ENCODE measurements around the gene PAX8.
A peak's percentile ranks its signal among the peaks of the same experiment; 100 is the strongest.

The PAX8 gene

DNA sequence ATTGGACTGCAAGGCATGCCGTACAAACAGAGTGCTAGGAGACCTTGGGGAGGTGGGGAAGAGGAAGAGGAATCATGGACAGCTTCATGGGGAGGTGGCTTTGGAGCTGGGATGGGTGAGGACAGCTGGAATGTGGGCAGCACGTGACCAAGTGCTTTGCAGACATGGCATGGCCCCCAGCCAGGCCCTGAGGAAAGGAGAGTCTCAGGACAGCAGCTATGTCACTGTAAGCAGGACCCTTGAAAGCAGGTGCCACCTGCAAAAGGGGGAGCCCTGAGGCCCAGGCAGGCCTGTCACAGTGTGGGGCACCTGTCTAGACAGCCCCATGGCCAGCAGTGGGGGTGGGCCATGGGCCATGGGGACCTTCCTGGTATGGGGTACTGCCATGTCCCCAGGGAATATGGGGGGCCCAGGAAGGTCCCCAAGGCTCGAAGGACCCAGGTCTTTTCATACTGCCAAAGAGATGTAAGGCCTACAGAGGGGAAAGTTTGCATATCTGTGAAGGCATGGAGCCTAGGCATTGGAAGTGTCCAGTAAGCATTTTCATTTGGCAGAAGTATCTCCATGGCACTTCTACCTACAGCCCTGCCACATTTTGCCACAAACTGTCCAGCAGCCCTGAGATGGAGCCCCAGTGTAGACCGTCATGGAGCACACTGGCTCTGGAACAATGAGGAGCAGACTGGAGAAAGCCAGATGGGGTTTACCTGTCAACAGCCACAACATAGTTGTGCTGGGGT, 9.9 kb downstream of the PAX8 start:
- no peak for DNase-seq (ENCODE audit: extremely low read depth in 1 of 2, low read depth in 1 of 2)

- no peak for DNase-seq (ENCODE audit: extremely low read depth in 1 of 2, low read depth in 1 of 2)
Measured at GRCh38 chr2:113266431-113266830, 12.3 kb downstream of the PAX8 start.

GRCh38 chr2:113264713-113265403, 13.9 kb downstream of the PAX8 start:
- no peak for DNase-seq (ENCODE audit: extremely low read depth in 1 of 2, low read depth in 1 of 2)

- no peak for DNase-seq (ENCODE audit: extremely low read depth in 1 of 2, low read depth in 1 of 2)
Measured at GRCh38 chr2:113263546-113263945, 15.2 kb downstream of the PAX8 start.

- no peak for DNase-seq (ENCODE audit: extremely low read depth in 1 of 2, low read depth in 1 of 2)
Measured at GRCh38 chr2:113260991-113261390, 17.7 kb downstream of the PAX8 start.

DNA sequence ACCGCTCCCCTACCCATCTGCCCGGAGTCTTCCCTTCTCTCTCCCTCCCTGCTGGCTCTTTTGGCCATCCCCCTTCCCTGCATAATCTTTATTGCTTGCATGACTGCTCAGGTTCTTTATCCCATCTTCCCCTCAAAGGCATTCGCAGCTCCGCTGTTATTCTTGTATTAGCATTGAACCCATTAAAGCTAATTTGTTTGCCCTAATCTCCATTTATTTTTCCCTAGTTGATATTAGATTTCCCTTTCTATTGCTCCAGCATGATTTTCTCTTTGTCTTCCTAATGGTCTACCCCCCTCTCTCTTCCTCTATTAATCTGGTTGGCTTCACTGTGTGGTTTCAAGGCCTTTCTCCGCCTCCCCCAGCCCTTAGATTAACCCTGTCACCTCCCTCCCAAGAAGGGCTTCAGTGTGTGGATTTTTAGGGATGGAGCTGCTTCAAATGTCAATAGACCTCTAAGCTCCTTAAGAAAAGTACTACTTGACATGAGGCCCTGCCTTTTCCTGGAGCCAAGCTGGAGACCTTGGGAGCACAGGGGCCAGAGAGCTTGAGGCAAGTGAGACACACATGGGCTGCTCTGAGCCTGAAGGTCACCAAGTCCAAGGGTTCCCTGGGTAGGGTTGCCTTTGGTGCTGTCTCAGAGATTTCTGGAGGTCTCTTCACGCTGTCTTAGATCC, 20.1 kb downstream of the PAX8 start:
- no peak for DNase-seq (ENCODE audit: extremely low read depth in 1 of 2, low read depth in 1 of 2)

DNA sequence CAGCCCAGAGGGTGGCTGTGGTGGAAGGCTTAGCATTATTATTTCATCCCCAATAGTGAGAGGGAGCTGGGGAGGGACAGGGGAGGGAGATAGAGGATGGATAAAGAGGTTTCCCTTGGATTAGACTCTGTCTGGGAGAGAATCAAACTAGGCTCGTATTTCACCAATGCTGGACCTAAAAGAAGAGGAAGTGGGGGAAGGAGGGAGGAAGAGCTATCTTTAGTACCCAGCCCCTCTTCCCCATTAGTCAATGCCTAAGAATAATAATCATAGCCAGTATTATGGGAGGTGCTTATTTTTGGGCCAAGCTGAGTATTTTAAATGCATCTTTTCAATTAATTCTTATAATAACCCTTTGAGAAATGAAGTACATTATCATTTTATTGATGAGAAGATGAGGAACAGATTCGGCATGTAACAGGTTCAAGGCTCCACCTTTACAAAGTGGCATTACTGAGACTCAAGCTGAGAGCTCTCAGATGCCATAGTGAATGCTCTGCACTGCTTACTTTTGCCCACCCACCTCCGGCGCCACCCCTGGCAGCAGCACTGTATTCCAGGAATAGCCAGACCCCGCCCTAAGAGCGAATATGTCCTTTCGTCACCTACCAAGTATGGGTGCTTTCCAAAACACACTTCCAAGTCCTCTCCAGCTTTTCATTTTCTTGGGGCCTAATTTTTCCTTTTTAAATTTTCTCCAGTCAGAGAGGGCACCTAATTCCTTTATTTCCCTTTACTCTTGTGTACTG, 21.0 kb downstream of the PAX8 start:
- no peak for DNase-seq (ENCODE audit: extremely low read depth in 1 of 2, low read depth in 1 of 2)

- DNase-seq (ENCODE audit: extremely low read depth in 1 of 2, low read depth in 1 of 2), result no peak
Measured at GRCh38 chr2:113255140-113256070, 23.3 kb downstream of the PAX8 start.

- no peak for DNase-seq (ENCODE audit: extremely low read depth in 1 of 2, low read depth in 1 of 2)
Measured at GRCh38 chr2:113253453-113253852, 25.3 kb downstream of the PAX8 start.

DNA sequence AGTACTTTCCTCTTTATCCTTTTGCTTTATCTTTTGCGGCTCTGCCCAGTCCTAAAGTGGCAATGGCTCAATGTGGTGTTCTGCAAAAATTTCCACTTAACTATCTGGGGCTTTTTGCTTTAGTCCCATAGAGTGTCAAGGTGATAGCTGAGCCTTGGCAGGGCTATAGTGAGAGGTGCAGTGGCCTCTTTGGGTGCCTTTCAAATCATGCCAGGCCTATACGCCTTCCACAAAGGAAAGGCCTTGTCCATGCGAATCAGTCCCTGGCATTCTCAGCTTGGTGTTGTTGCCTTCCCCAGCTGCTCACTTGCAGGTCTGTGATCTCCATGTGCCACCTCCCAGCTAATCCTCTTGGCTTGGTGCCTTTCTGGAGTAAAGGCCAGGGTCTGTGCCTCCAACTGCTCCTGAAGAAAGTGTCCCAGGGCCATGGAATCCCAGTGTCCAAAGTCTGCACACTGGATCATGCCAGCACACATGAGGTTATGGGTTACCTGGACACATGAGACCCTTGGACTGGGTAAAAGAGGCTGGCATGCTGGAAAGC, 26.6 kb downstream of the PAX8 start:
- no peak for DNase-seq (ENCODE audit: extremely low read depth in 1 of 2, low read depth in 1 of 2)

DNA sequence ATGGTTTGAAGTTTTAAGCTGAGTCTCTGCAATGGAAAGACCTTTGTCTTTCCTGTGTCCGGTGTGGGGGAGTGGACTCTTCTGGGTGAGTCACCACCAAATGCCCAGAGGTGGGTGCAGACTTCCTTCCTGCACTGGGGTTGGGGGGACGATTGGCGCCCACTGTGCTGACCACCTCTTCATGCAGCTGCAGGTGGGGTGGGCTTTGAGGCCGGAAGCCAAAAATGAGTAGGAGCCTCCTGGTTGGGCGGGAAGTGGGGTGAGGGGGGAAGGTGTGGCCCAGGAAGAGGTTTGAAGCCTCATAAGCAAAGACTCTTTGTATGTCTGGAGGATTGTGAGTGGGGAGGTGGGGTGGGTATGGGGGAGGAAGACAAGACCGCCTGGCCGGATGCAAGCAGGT, 27.6 kb downstream of the PAX8 start:
- DNase-seq (ENCODE audit: extremely low read depth in 1 of 2, low read depth in 1 of 2), result no peak

DNA sequence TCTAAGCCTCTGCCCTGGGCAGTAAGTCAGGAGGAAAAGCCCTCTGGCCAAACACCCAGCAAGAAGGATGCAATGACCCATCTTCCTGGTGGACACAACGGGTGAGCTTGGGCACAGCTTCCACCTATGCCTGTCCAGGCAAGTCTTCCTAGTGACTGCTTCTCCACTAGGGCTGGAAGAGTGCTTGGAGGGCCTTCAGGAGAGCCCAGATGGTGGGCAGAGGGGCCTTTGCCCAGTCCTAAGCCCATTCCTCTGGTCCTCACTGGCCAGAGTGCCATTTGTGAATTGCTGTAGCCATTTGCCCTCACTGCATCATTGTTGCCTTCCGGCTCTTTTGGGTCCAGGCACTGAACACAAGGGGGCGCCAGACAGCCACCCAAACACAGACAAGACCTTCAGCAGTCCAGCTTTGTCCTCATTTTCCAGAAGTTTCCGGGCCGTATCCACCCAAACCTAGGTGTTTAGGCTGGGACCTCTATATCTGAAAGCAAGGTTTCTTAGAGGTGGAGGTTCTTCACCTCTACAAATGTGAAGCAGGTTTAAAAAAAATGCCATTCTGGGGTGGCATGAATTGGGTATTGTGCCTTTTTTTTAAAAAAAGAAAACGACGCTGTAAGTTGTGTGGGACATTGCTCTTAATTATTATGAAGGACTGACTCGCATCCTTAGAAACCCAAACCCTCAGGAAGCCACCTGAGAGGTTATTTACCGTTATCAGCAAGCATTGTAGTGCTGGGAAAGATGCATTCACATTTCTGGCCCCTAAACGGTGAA, 29.5 kb downstream of the PAX8 start:
- DNase-seq (ENCODE audit: extremely low read depth in 1 of 2, low read depth in 1 of 2), result peak; percentile 47 to 54

GRCh38 chr2:113246606-113247005, 32.1 kb downstream of the PAX8 start:
- no peak for DNase-seq (ENCODE audit: extremely low read depth in 1 of 2, low read depth in 1 of 2)

GRCh38 chr2:113245276-113245711, 33.4 kb downstream of the PAX8 start:
- DNase-seq (ENCODE audit: extremely low read depth in 1 of 2, low read depth in 1 of 2), result no peak

- no peak for DNase-seq (ENCODE audit: extremely low read depth in 1 of 2, low read depth in 1 of 2)
Measured at GRCh38 chr2:113242327-113242726, 36.4 kb downstream of the PAX8 start.

- DNase-seq (ENCODE audit: extremely low read depth in 1 of 2, low read depth in 1 of 2), result peak; percentile 50 to 78
Measured at GRCh38 chr2:113240915-113241911, 37.5 kb downstream of the PAX8 start.

DNA sequence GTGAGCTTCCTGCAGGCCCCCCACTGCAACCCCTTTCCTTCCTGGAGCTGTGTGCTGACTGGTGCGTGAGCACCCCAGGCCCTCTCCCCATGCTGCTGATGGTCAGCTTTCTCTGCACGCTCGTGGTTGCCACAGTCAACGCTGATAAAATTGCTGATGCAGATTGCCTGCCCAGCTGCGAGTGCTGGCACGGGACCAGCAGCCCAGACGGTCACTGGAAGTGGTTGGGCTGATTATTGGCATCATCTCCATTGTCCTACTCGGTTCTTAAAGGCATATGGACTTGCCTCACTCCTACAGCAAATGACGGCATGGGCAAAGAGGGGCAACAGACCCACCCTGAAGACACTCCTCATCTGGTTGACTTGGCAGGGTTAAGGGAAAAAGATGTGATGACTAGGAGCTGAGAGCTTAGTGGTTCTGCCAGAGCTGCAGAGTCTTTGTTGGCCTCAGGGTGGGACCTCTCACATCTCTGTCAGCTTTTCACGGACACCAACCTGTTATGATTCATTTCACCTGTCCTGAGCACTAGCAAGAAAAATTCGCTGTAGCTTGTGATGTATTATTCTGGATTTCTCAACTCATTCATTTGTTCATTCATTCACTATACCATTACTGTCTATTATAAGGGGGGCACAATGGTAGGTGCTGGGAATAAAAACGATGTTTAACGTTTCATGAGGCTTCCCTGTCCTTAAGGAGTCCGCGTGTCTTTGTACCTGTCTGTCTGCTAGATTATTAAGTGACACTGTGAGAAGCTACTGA, 38.4 kb downstream of the PAX8 start:
- DNase-seq (ENCODE audit: extremely low read depth in 1 of 2, low read depth in 1 of 2), result no peak

All from stimulated activated CD8-positive, alpha-beta memory T cell treated with anti-CD3 and anti-CD28 coated beads, Interleukin-7, amount 100 ng/mL, for 48 hours (primary cell).